HL-60/S4 (cell line): ENCODE results near the gene GTSE1.

Experiments
- in situ Hi-C: fragments of 300-500 bp; cut with MboI; formaldehyde crosslinking; loops from 2 replicates; pipeline ENCODE4 v1.14.3; 2022; ENCODE audit warnings: low sequenced_read_pairs

GTSE1 gene

GRCh38 chr22:46293577-46294260, 3.0 kb upstream of the GTSE1 start:
- in situ Hi-C loops: no loop called here

GRCh38 chr22:46294784-46295183, 1.9 kb upstream of the GTSE1 start:
- in situ Hi-C loops: no loop called here

GRCh38 chr22:46295277-46295971, 1.2 kb upstream of the GTSE1 start:
- in situ Hi-C loops: no loop called here

- in situ Hi-C loops: no loop called here
These were observed 612 bp downstream of the GTSE1 start for GRCh38 chr22:46297151-46297812.

GRCh38 chr22:46299101-46299500, 2.4 kb downstream of the GTSE1 start:
- in situ Hi-C loops: no loop called here

GRCh38 chr22:46300491-46300890, 3.8 kb downstream of the GTSE1 start:
- in situ Hi-C loops: no loop called here

GRCh38 chr22:46303347-46303965, 6.8 kb downstream of the GTSE1 start:
- in situ Hi-C loops: no loop called here

- in situ Hi-C loops: no loop called here
These were observed 11.8 kb downstream of the GTSE1 start for GRCh38 chr22:46308283-46308988.

GRCh38 chr22:46309526-46310085, 12.9 kb downstream of the GTSE1 start:
- in situ Hi-C loops: loop anchor here (5.0 to 10.0 kb wide), 2 partner anchors 187 to 305 kb away; no protein-coding TSS in a partner anchor

- in situ Hi-C loops: loop anchor here (5.0 to 10.0 kb wide), 2 partner anchors 190 to 307 kb away; no protein-coding TSS in a partner anchor
These were observed 15.4 kb downstream of the GTSE1 start for GRCh38 chr22:46312056-46312455.

- in situ Hi-C loops: loop anchor here (5.0 to 10.0 kb wide), 2 partner anchors 191 to 308 kb away; no protein-coding TSS in a partner anchor
These were observed 16.2 kb downstream of the GTSE1 start for GRCh38 chr22:46312848-46313247.

- in situ Hi-C loops: loop anchor here (10.0 kb wide), 1 partner anchor 311 kb away; no protein-coding TSS in a partner anchor
These were observed 19.3 kb downstream of the GTSE1 start for GRCh38 chr22:46315976-46316375.

- in situ Hi-C loops: loop anchor here (10.0 kb wide), 1 partner anchor 313 kb away; no protein-coding TSS in a partner anchor
These were observed 21.0 kb downstream of the GTSE1 start for GRCh38 chr22:46317646-46318045.

GRCh38 chr22:46318576-46318975, 21.9 kb downstream of the GTSE1 start:
- in situ Hi-C loops: loop anchor here (10.0 kb wide), 1 partner anchor 314 kb away; no protein-coding TSS in a partner anchor

GRCh38 chr22:46319319-46319718, 22.6 kb downstream of the GTSE1 start:
- in situ Hi-C loops: loop anchor here (10.0 kb wide), 1 partner anchor 315 kb away; no protein-coding TSS in a partner anchor

- in situ Hi-C loops: no loop called here
These were observed 23.6 kb downstream of the GTSE1 start for GRCh38 chr22:46320166-46320710.

- in situ Hi-C loops: no loop called here
These were observed 24.2 kb downstream of the GTSE1 start for GRCh38 chr22:46320716-46321386.

- in situ Hi-C loops: no loop called here
These were observed 26.0 kb downstream of the GTSE1 start for GRCh38 chr22:46322711-46323110.

- in situ Hi-C loops: no loop called here
These were observed 26.5 kb downstream of the GTSE1 start for GRCh38 chr22:46323162-46323561.
